HG03108 (cell line): Measurements from ENCODE around the gene NCBP3.
A peak's percentile ranks its signal among the peaks of the same experiment; 100 is the strongest.
"Not testable (repeated sequence)": the region's sequence is repeated elsewhere in the genome, so short reads cannot be mapped to it uniquely, and the experiment has no call there.

Experiments used
- ATAC-seq: cut with Tn5 transposase; IDR thresholded peaks from one replicate; pipeline ENCODE4 v1.9.1; 2021; ENCODE audit warnings: moderate library complexity; ENCODE audit not compliant: unreplicated experiment

Gene NCBP3

GRCh38 chr17:3794557-3795389 lies 51.3 kb downstream of the NCBP3 start:
- no peak for ATAC-seq

GRCh38 chr17:3794152-3794551 lies 51.9 kb downstream of the NCBP3 start:
- not testable (repeated sequence) for ATAC-seq

- ATAC-seq, result not testable (repeated sequence)
Measured at GRCh38 chr17:3793258-3793657, 52.8 kb downstream of the NCBP3 start.

- no peak for ATAC-seq
Measured at GRCh38 chr17:3792481-3792880, 53.6 kb downstream of the NCBP3 start.

GRCh38 chr17:3788200-3788599 lies 57.8 kb downstream of the NCBP3 start:
- no peak for ATAC-seq

- ATAC-seq, result not testable (repeated sequence)
Measured at GRCh38 chr17:3785323-3785722, 60.7 kb downstream of the NCBP3 start.

- ATAC-seq, result no peak
Measured at GRCh38 chr17:3782751-3783150, 63.3 kb downstream of the NCBP3 start.

- no peak for ATAC-seq
Measured at GRCh38 chr17:3780986-3781385, 65.1 kb downstream of the NCBP3 start.

- ATAC-seq, result no peak
Measured at GRCh38 chr17:3777366-3778120, 68.5 kb downstream of the NCBP3 start.

GRCh38 chr17:3773966-3774365 lies 72.1 kb downstream of the NCBP3 start:
- no peak for ATAC-seq

- no peak for ATAC-seq
Measured at GRCh38 chr17:3773511-3773910, 72.5 kb downstream of the NCBP3 start.

- no peak for ATAC-seq
Measured at GRCh38 chr17:3772764-3773163, 73.3 kb downstream of the NCBP3 start.

- no peak for ATAC-seq
Measured at GRCh38 chr17:3771140-3771539, 74.9 kb downstream of the NCBP3 start.

- no peak for ATAC-seq
Measured at GRCh38 chr17:3770466-3770865, 75.6 kb downstream of the NCBP3 start.

GRCh38 chr17:3768769-3769168 lies 77.3 kb downstream of the NCBP3 start:
- no peak for ATAC-seq

- no peak for ATAC-seq
Measured at GRCh38 chr17:3768341-3768740, 77.7 kb downstream of the NCBP3 start.

- ATAC-seq, result no peak
Measured at GRCh38 chr17:3766779-3767178, 79.3 kb downstream of the NCBP3 start.

- ATAC-seq, result no peak
Measured at GRCh38 chr17:3765981-3766380, 80.1 kb downstream of the NCBP3 start.

- no peak for ATAC-seq
Measured at GRCh38 chr17:3763777-3764170, 82.3 kb downstream of the NCBP3 start.

GRCh38 chr17:3762922-3763776 lies 82.9 kb downstream of the NCBP3 start:
- peak; percentile 73 for ATAC-seq

- ATAC-seq, result no peak
Measured at GRCh38 chr17:3761918-3762380, 84.1 kb downstream of the NCBP3 start.
